Endothelial cell of umbilical vein (primary cell): ENCODE data around the gene PHC3. TPM values are rescaled to one million over a fixed set of nuclear protein-coding genes. Genes with fewer than 3 reads are reported as not detected.
A peak's percentile ranks its signal among the peaks of the same experiment; 100 is the strongest.

Source experiments
- BruUV-seq: library from RNA; stranded (reverse); fragments of 400-500 nt; replicated peaks from 2 replicates; lab custom pipeline; 2021; lab: Mats Ljungman, UMichigan
- CTCF ChIA-PET: fragments of 300-600, 350-600 bp; sonication (Branson Sonifier 250); formaldehyde crosslinking; loops from one replicate; lab custom pipeline; 2021; ENCODE audit warnings: antibody characterized with exemption, inconsistent platforms; lab: Charles Lee
- POLR2A ChIA-PET: fragments of 300-600, 350-600 bp; sonication (Branson Sonifier 250); formaldehyde crosslinking; loops from one replicate; lab custom pipeline; 2021; ENCODE audit warnings: antibody characterized with exemption, inconsistent platforms; lab: Charles Lee
- DNase-seq: peaks from one replicate; pipeline ENCODE4 v3.0.0-alpha.2; 2011; ENCODE audit warnings: low read depth, low spot score
- FAIRE-seq: peaks from 2 replicates; lab custom pipeline; 2011; peaks lifted over from hg19 to GRCh38; lab: Jason Lieb, UNC
- H2AFZ ChIP-seq: 2 replicates; pipeline ENCODE4 v1.6.0; 2012; ENCODE audit warnings: low read depth, low read length, control low read depth, inconsistent platforms
- H3K27ac ChIP-seq: 2 replicates; pipeline ENCODE4 v1.5.1; 2011; ENCODE audit warnings: low read depth, mild to moderate bottlenecking, control low read depth, low read length, moderate library complexity; ENCODE audit not compliant: insufficient read depth
- H3K27me3 ChIP-seq, 2 experiments: 2 replicates each; pipeline versions ENCODE4 v1.6.0 to v1.6.1; 2011; ENCODE audit warnings: low read length in 2 of 2, mixed read lengths in 1 of 2; ENCODE audit not compliant: control insufficient read depth in 2 of 2, insufficient read depth in 2 of 2
- H3K36me3 ChIP-seq, 2 experiments: 2 replicates in 1 of 2; 3 replicates in 1 of 2; pipeline ENCODE4 v1.5.1; 2011; ENCODE audit warnings: low read length in 2 of 2, mild to moderate bottlenecking in 1 of 2, moderate library complexity in 1 of 2; ENCODE audit not compliant: control insufficient read depth in 2 of 2, insufficient read depth in 2 of 2; ENCODE audit errors: extremely low read depth in 1 of 2
- H3K4me1 ChIP-seq: 3 replicates; pipeline ENCODE4 v1.5.1; 2011; ENCODE audit warnings: mild to moderate bottlenecking, low read length; ENCODE audit not compliant: control insufficient read depth, insufficient read depth; ENCODE audit errors: extremely low read depth
- H3K4me2 ChIP-seq: 2 replicates; pipeline ENCODE4 v1.6.1; 2011; ENCODE audit warnings: low read length, control low read depth, mixed read lengths; ENCODE audit not compliant: insufficient read depth
- H3K4me3 ChIP-seq, 3 experiments: fragments of 200-600 bp in 1 of 3; sonication (generic), shearing (Covaris generic) in 1 of 3; replicated peaks in 1 of 3; 2 replicates each; pipeline ENCODE4 v1.5.1; 2011 to 2016; ENCODE audit warnings: control low read depth in 3 of 3, low read length in 3 of 3, mild to moderate bottlenecking in 2 of 3, inconsistent platforms in 1 of 3, low read depth in 1 of 3, moderate library complexity in 1 of 3; ENCODE audit not compliant: insufficient read depth in 1 of 3
- H3K79me2 ChIP-seq: 2 replicates; pipeline ENCODE4 v1.6.0; 2012; ENCODE audit warnings: low read length, inconsistent platforms; ENCODE audit not compliant: control insufficient read depth, insufficient read depth
- H3K9ac ChIP-seq: replicated peaks from 2 replicates; pipeline ENCODE3; 2011; ENCODE audit warnings: low read length, control low read depth; ENCODE audit not compliant: insufficient read depth; ENCODE audit errors: extremely low read depth
- H3K9me1 ChIP-seq: replicated peaks from 3 replicates; pipeline ENCODE4 v1.6.0; 2011; ENCODE audit warnings: mild to moderate bottlenecking, low read length; ENCODE audit not compliant: control insufficient read depth, insufficient read depth; ENCODE audit errors: extremely low read depth
- H3K9me3 ChIP-seq: replicated peaks from 2 replicates; pipeline ENCODE4 v1.5.1; 2012; ENCODE audit warnings: low read length, inconsistent platforms; ENCODE audit not compliant: control insufficient read depth, insufficient read depth
- H4K20me1 ChIP-seq: replicated peaks from 2 replicates; pipeline ENCODE3; 2011; ENCODE audit warnings: mild to moderate bottlenecking, low read length; ENCODE audit not compliant: control insufficient read depth, insufficient read depth; ENCODE audit errors: extremely low read depth
- EZH2 ChIP-seq: IDR thresholded peaks from 2 replicates; pipeline ENCODE4 v1.6.1; 2012; ENCODE audit warnings: borderline replicate concordance, low read depth, mild to moderate bottlenecking, moderate library complexity, low read length, inconsistent platforms; ENCODE audit not compliant: severe bottlenecking
- FOS ChIP-seq: IDR thresholded peaks from 2 replicates; pipeline ENCODE4 v1.6.1; 2011; ENCODE audit warnings: mild to moderate bottlenecking, low read length, moderate library complexity, borderline replicate concordance; ENCODE audit not compliant: insufficient read depth
- GATA2 ChIP-seq: IDR thresholded peaks from 2 replicates; pipeline ENCODE4 v1.7.0; 2011; ENCODE audit warnings: low read depth, mild to moderate bottlenecking, moderate library complexity, mixed read lengths, low read length; ENCODE audit not compliant: insufficient read length, insufficient read depth
- JUN ChIP-seq: IDR thresholded peaks from 2 replicates; pipeline ENCODE4 v1.6.1; 2011; ENCODE audit warnings: borderline replicate concordance, low read depth; ENCODE audit not compliant: insufficient read length, insufficient read depth
- MYC ChIP-seq: IDR thresholded peaks from one replicate; pipeline ENCODE4 v1.6.1; 2011; ENCODE audit warnings: mild to moderate bottlenecking, low read depth, low read length
- POLR2A ChIP-seq: IDR thresholded peaks from 2 replicates; pipeline ENCODE4 v1.6.1; 2012; ENCODE audit warnings: low read depth, mild to moderate bottlenecking, control low read depth, low read length
- POLR2AphosphoS5 ChIP-seq: IDR thresholded peaks from 2 replicates; pipeline ENCODE4 v1.6.1; 2012; ENCODE audit warnings: low read depth, mild to moderate bottlenecking, control low read depth, low read length, moderate library complexity; ENCODE audit not compliant: insufficient read depth
- dilution Hi-C: fragments of 300-500 bp; cut with MboI; formaldehyde crosslinking; loops from one replicate; pipeline ENCODE4 v1.15.0; 2019; ENCODE audit warnings: low sequenced_read_pairs; ENCODE audit not compliant: extremely low pct_ligation_motif_present
- intact Hi-C: fragments of 100-400 bp; cut with micrococcal nuclease; formaldehyde crosslinking; loops from one replicate; pipeline ENCODE4 v1.10.0; 2022
- polyA plus RNA-seq, 4 experiments: library from polyadenylated mRNA; depleted of rRNA in 3 of 4; stranded (reverse) in 3 of 4; unstranded in 1 of 4; fragments of >200 nt; gene quantifications; 2 replicates each; pipeline versions ENCODE4 v1.2.1 to v1.2.3, GENCODE V29; 2011 to 2012; ENCODE audit warnings: missing spikeins in 1 of 4
- total RNA-seq: library from RNA; stranded (reverse); gene quantifications from 2 replicates; pipeline ENCODE4 v1.2.3, GENCODE V29; 2021
- TF ChIP-seq, protein P1 (sequence below): IDR thresholded peaks from 2 replicates; pipeline ENCODE4 v1.6.1; 2011; ENCODE audit not compliant: insufficient read depth, insufficient read length
- TF ChIP-seq, protein P2 (sequence below), 2 donors: IDR thresholded peaks; 1 replicate in 1 of 2; 2 replicates in 1 of 2; pipeline ENCODE4 v1.5.1; 2011; ENCODE audit warnings: low read length in 2 of 2, mild to moderate bottlenecking in 2 of 2, moderate library complexity in 2 of 2, control low read depth in 1 of 2, inconsistent platforms in 1 of 2, low read depth in 1 of 2; ENCODE audit not compliant: insufficient read depth in 1 of 2; ENCODE audit errors: extremely low read depth in 1 of 2

PHC3 gene
- total and polyA plus RNA-seq, 2 donors (not counting 3 experiments of a cell fraction or from before 2014, with no cell fraction given): 35.7 to 45.8 TPM

DNA sequence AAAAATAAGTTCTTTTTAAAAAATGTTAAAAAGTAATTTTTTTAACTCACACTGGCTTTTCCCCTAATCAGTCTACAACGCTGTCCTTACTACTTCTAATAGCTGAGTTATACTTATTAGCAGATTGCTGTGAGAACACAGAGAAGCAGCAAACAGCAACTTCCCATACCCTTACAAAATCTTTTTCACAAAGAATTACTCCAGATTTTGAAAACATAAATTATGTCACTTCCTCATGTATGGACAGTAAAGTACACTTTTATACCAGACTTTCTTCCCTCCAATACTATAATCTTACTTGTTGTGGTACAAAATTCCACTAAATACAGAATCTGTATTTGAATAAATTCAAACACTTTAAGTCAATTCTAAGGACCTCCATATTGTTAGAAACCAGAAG lies 2.1 kb downstream of the PHC3 start:
- peaks cover 37% of the 10 kb centered on the region for H3K79me2 ChIP-seq
- POLR2A ChIA-PET: no interaction called here
- BruUV-seq: no TSS peak

More for the DNA sequence above, 2.1 kb downstream of the PHC3 start:
- no peaks in the 10 kb centered on the region for H3K27me3 ChIP-seq
- H3K4me1 ChIP-seq: peaks cover 11% of the 10 kb centered on the region
- no peak for TF ChIP-seq GATA2
- no peak for TF ChIP-seq JUN
- TF ChIP-seq MYC: no peak
- TF ChIP-seq, protein P1, sequence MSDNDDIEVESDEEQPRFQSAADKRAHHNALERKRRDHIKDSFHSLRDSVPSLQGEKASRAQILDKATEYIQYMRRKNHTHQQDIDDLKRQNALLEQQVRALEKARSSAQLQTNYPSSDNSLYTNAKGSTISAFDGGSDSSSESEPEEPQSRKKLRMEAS: no peak
- no peak for TF ChIP-seq POLR2AphosphoS5
- TF ChIP-seq FOS: no peak
- TF ChIP-seq, protein P2, sequence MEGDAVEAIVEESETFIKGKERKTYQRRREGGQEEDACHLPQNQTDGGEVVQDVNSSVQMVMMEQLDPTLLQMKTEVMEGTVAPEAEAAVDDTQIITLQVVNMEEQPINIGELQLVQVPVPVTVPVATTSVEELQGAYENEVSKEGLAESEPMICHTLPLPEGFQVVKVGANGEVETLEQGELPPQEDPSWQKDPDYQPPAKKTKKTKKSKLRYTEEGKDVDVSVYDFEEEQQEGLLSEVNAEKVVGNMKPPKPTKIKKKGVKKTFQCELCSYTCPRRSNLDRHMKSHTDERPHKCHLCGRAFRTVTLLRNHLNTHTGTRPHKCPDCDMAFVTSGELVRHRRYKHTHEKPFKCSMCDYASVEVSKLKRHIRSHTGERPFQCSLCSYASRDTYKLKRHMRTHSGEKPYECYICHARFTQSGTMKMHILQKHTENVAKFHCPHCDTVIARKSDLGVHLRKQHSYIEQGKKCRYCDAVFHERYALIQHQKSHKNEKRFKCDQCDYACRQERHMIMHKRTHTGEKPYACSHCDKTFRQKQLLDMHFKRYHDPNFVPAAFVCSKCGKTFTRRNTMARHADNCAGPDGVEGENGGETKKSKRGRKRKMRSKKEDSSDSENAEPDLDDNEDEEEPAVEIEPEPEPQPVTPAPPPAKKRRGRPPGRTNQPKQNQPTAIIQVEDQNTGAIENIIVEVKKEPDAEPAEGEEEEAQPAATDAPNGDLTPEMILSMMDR (IDR thresholded peaks at IDR 0.05; ENCODE audit: extremely low read depth in 1 of 2, insufficient read depth in 1 of 2, low read depth in 1 of 2, low read length in 2 of 2): no peak
- TF ChIP-seq POLR2A: no peak
- no peak for TF ChIP-seq EZH2
- no peak overlapping the region for H3K27ac ChIP-seq
- FAIRE-seq (peak; percentile 53), DNase-seq (no peak)
- H3K4me3 ChIP-seq: peak overlapping the region in 1 of 3 experiments; percentile 77
- intact Hi-C loops: no loop called here
- CTCF ChIA-PET: interaction anchor here (0.6 to 1.5 kb wide), 2 partner anchors 9 to 232 kb away, joined by 4 to 8 read pairs; no protein-coding TSS in a partner anchor
- H3K9me1 ChIP-seq: no peaks in the 10 kb centered on the region
- H3K9ac ChIP-seq: peak overlapping the region; percentile 83
- dilution Hi-C loops: no loop called here
- H3K36me3 ChIP-seq: peaks cover 8 to 16% of the 10 kb centered on the region in 2 experiments
- peak overlapping the region; percentile 91 for H3K4me2 ChIP-seq
- no peak overlapping the region for H2AFZ ChIP-seq
- H4K20me1 ChIP-seq: no peaks in the 10 kb centered on the region
- no peaks in the 10 kb centered on the region for H3K9me3 ChIP-seq
